Keratinocyte (primary cell): ENCODE measurements around the gene HCAR3. TPM values are rescaled to one million over a fixed set of nuclear protein-coding genes. Genes with fewer than 3 reads are reported as not detected.

Source experiments
- DNase-seq: peaks from one replicate; pipeline ENCODE4 v3.0.0-alpha.2; 2011; ENCODE audit warnings: low read depth, missing footprints, low spot score
- FAIRE-seq: peaks from 2 replicates; lab custom pipeline; 2011; peaks lifted over from hg19 to GRCh38; lab: Jason Lieb, UNC
- H2AFZ ChIP-seq: 2 replicates; pipeline ENCODE4 v1.6.0; 2012; ENCODE audit warnings: low read length, control low read depth, inconsistent platforms; ENCODE audit not compliant: control insufficient read depth
- H3K27ac ChIP-seq: 2 replicates; pipeline ENCODE4 v1.5.1; 2011; ENCODE audit warnings: low read length; ENCODE audit not compliant: control insufficient read depth, insufficient read depth
- H3K27me3 ChIP-seq: 3 replicates; pipeline ENCODE4 v1.6.0; 2011; ENCODE audit warnings: low read length; ENCODE audit not compliant: control insufficient read depth, insufficient read depth; ENCODE audit errors: extremely low read depth
- H3K36me3 ChIP-seq, 2 experiments: 2 replicates in 1 of 2; 3 replicates in 1 of 2; pipeline ENCODE4 v1.5.1; 2011; ENCODE audit warnings: low read length in 2 of 2, mild to moderate bottlenecking in 1 of 2; ENCODE audit not compliant: control insufficient read depth in 2 of 2, insufficient read depth in 2 of 2; ENCODE audit errors: extremely low read depth in 1 of 2
- H3K4me1 ChIP-seq: 3 replicates; pipeline ENCODE4 v1.5.1; 2011; ENCODE audit warnings: low read length; ENCODE audit not compliant: control insufficient read depth, insufficient read depth; ENCODE audit errors: extremely low read depth
- H3K4me2 ChIP-seq: 3 replicates; pipeline ENCODE4 v1.6.0; 2011; ENCODE audit warnings: low read depth, low read length; ENCODE audit not compliant: control insufficient read depth, insufficient read depth; ENCODE audit errors: extremely low read depth
- H3K4me3 ChIP-seq, 3 experiments: fragments of 200-600 bp in 1 of 3; sonication (generic) in 1 of 3; 2 replicates in 2 of 3; 3 replicates in 1 of 3; pipeline ENCODE4 v1.5.1; 2011 to 2016; ENCODE audit warnings: low read length in 3 of 3, mild to moderate bottlenecking in 3 of 3, control low read depth in 2 of 3, inconsistent platforms in 1 of 3, low read depth in 1 of 3, mixed read lengths in 1 of 3, mixed run types in 1 of 3, moderate library complexity in 1 of 3; ENCODE audit not compliant: control insufficient read depth in 2 of 3, insufficient read depth in 2 of 3; ENCODE audit errors: extremely low read depth in 1 of 3
- H3K79me2 ChIP-seq: 2 replicates; pipeline ENCODE4 v1.6.0; 2012; ENCODE audit warnings: low read length; ENCODE audit not compliant: control insufficient read depth, insufficient read depth
- H3K9ac ChIP-seq: 3 replicates; pipeline ENCODE4 v1.6.0; 2011; ENCODE audit warnings: low read length; ENCODE audit not compliant: control insufficient read depth, insufficient read depth; ENCODE audit errors: extremely low read depth
- H3K9me1 ChIP-seq: 3 replicates; pipeline ENCODE4 v1.6.0; 2011; ENCODE audit warnings: low read length; ENCODE audit not compliant: control insufficient read depth, insufficient read depth; ENCODE audit errors: extremely low read depth
- H3K9me3 ChIP-seq: 2 replicates; pipeline ENCODE4 v1.5.1; 2012; ENCODE audit warnings: low read depth, low read length; ENCODE audit not compliant: control insufficient read depth
- H4K20me1 ChIP-seq: 3 replicates; pipeline ENCODE4 v1.6.0; 2011; ENCODE audit warnings: low read length; ENCODE audit not compliant: control insufficient read depth, insufficient read depth; ENCODE audit errors: extremely low read depth
- EZH2 ChIP-seq: IDR thresholded peaks from one replicate; pipeline ENCODE4 v1.6.1; 2012; ENCODE audit warnings: inconsistent platforms, mild to moderate bottlenecking, low read length, moderate library complexity
- dilution Hi-C: fragments of 300-500 bp; cut with MboI; formaldehyde crosslinking; loops from one replicate; pipeline ENCODE4 v1.7.0; 2020; ENCODE audit warnings: low sequenced_read_pairs; ENCODE audit not compliant: extremely low pct_ligation_motif_present
- polyA plus RNA-seq, 5 experiments: library from polyadenylated mRNA; depleted of rRNA in 3 of 5; stranded (reverse) in 3 of 5; stranded (forward) in 1 of 5; unstranded in 1 of 5; fragments of >200 nt; gene quantifications; 1 replicate in 1 of 5; 2 replicates in 3 of 5; 3 replicates in 1 of 5; pipeline versions ENCODE4 v1.2.1 to v1.2.3, GENCODE V29; 2011 to 2012; ENCODE audit warnings: missing spikeins in 2 of 5, low read depth in 1 of 5, low replicate concordance in 1 of 5
- TF ChIP-seq, protein P1 (sequence below), 3 experiments: IDR thresholded peaks in 1 of 3; conservative IDR thresholded peaks in 1 of 3; optimal IDR thresholded peaks in 1 of 3; 2 replicates in 2 of 3; 3 replicates in 1 of 3; pipeline versions ENCODE3 to v1.5.1; 2011; ENCODE audit warnings: low read length in 3 of 3, mild to moderate bottlenecking in 3 of 3, moderate library complexity in 2 of 3, control low read depth in 1 of 3, inconsistent platforms in 1 of 3; ENCODE audit not compliant: insufficient read depth in 2 of 3; ENCODE audit errors: extremely low read depth in 1 of 3

The HCAR3 gene
- polyA plus RNA-seq, 1 donor (not counting 4 experiments of a cell fraction or from before 2014, with no cell fraction given) = 12.1 TPM

GRCh38 chr12:122726080-122726558 is 9.5 kb upstream of the HCAR3 start:
- Histone ChIP-seq H3K27me3 (no peaks in the 10 kb centered on the region), H3K4me2 (peak overlapping the region; percentile 76), H3K27ac (peak overlapping the region; percentile 83), H3K4me1 (peaks cover 31% of the 10 kb centered on the region), H3K79me2 (no peaks in the 10 kb centered on the region), H3K9me1 (no peaks in the 10 kb centered on the region), H3K4me3 (peak overlapping the region in 1 of 3 experiments; percentile 15), H4K20me1 (no peaks in the 10 kb centered on the region), H3K36me3 (no peaks in the 10 kb centered on the region), H3K9me3 (no peaks in the 10 kb centered on the region), H2AFZ (peak overlapping the region; percentile 38), H3K9ac (peak overlapping the region; percentile 65)
- dilution Hi-C loops = no loop called here
- FAIRE-seq = peak; percentile 90
- DNase-seq = no peak
- TF ChIP-seq, protein P1, sequence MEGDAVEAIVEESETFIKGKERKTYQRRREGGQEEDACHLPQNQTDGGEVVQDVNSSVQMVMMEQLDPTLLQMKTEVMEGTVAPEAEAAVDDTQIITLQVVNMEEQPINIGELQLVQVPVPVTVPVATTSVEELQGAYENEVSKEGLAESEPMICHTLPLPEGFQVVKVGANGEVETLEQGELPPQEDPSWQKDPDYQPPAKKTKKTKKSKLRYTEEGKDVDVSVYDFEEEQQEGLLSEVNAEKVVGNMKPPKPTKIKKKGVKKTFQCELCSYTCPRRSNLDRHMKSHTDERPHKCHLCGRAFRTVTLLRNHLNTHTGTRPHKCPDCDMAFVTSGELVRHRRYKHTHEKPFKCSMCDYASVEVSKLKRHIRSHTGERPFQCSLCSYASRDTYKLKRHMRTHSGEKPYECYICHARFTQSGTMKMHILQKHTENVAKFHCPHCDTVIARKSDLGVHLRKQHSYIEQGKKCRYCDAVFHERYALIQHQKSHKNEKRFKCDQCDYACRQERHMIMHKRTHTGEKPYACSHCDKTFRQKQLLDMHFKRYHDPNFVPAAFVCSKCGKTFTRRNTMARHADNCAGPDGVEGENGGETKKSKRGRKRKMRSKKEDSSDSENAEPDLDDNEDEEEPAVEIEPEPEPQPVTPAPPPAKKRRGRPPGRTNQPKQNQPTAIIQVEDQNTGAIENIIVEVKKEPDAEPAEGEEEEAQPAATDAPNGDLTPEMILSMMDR (optimal IDR thresholded peaks at IDR 0.05 in 1 of 3, IDR thresholded peaks at IDR 0.05 in 1 of 3, conservative IDR thresholded peaks at IDR 0.05 in 1 of 3; ENCODE audit: extremely low read depth in 1 of 3, insufficient read depth in 2 of 3, low read length in 3 of 3) = no peak
- TF ChIP-seq EZH2 = no peak

DNA sequence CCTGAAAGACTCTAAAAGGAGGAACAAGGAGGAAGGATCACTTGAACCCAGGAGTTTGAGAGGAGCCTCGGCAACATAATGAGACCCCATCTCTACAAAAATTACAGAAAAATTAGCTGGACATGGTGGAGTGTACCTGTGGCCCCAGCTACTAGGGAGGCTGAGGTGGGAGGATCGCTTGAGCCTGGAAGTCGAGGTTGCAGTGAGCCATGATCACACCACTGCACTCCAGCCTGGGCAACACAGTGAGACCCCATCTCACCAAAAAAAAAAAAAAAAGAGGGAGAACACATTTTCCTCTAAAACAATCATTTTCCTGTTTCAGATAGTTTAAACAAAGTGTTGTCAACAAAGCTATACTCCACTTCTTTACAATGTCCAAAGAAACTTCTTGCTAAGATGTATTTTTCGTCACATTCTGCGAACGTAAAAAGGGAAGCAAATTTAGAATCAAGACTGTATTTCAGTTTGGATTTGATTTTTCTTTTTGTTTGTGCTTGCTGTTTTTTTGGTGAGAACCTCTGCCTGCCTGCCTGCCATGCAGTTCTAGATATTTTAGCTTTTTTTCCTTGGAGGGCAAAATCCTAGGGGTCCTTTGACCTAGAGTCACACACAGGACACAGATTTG is 9.0 kb upstream of the HCAR3 start:
- Histone ChIP-seq H3K4me2 (peak overlapping the region; percentile 76), H3K9me3 (no peaks in the 10 kb centered on the region), H2AFZ (peak overlapping the region; percentile 38), H3K9me1 (no peaks in the 10 kb centered on the region), H3K4me1 (peaks cover 37% of the 10 kb centered on the region), H3K27ac (peak overlapping the region; percentile 83), H3K27me3 (no peaks in the 10 kb centered on the region), H4K20me1 (no peaks in the 10 kb centered on the region), H3K9ac (peak overlapping the region; percentile 65), H3K4me3 (no peak overlapping the region), H3K79me2 (no peaks in the 10 kb centered on the region), H3K36me3 (no peaks in the 10 kb centered on the region)
- DNase-seq (no peak), FAIRE-seq (no peak)
- no peak for TF ChIP-seq EZH2
- TF ChIP-seq, protein P1 (optimal IDR thresholded peaks at IDR 0.05 in 1 of 3, IDR thresholded peaks at IDR 0.05 in 1 of 3, conservative IDR thresholded peaks at IDR 0.05 in 1 of 3; ENCODE audit: extremely low read depth in 1 of 3, insufficient read depth in 2 of 3, low read length in 3 of 3) = no peak
- dilution Hi-C loops = no loop called here
